Neuron (in vitro differentiated cells): Measurements from ENCODE around the gene OFD1.

ENCODE experiments used
- H2AFZ ChIP-seq: one replicate; pipeline ENCODE4 v1.6.1; 2013; ENCODE audit warnings: low read depth, mild to moderate bottlenecking, inconsistent platforms, low read length, moderate library complexity
- H3K27me3 ChIP-seq: one replicate; pipeline ENCODE4 v1.6.1; 2013; ENCODE audit warnings: low read length; ENCODE audit not compliant: insufficient read depth
- H3K36me3 ChIP-seq: one replicate; pipeline ENCODE4 v1.6.1; 2013; ENCODE audit warnings: low read length; ENCODE audit not compliant: insufficient read depth
- H3K4me1 ChIP-seq: one replicate; pipeline ENCODE4 v1.6.1; 2013; ENCODE audit warnings: low read length; ENCODE audit not compliant: insufficient read depth
- H3K4me3 ChIP-seq: 2 replicates; pipeline ENCODE4 v1.5.1; 2013; ENCODE audit warnings: mild to moderate bottlenecking, low read length, moderate library complexity
- H3K9me3 ChIP-seq: one replicate; pipeline ENCODE4 v1.6.1; 2013; ENCODE audit warnings: low read length

OFD1 gene

DNA sequence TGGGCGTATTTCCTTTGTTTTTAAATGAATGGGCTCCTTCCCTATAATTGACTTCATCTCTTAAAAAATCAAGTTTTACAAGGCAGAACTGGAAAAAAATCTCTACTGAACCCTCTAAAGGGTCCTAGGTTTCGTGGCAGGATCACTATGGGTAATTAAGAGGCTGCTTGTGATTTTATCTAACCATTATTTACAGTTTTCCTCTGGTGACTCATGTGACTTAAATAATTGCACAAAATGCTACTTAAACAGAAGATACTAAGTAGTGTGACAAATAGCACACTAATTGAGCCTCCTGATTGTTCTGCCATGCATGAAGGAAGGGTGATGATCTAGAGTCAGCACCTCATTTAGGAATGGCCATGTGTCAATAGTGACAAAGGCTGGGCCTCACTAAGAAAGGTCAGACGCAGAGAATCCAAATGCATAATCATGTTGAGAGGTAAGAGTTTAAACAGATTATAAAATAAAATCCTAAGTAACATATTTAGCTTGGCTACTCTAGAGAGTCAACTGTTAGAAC lies 35.5 kb downstream of the OFD1 start:
- H3K4me1 ChIP-seq, result peaks cover 4% of the 10 kb centered on the region

DNA sequence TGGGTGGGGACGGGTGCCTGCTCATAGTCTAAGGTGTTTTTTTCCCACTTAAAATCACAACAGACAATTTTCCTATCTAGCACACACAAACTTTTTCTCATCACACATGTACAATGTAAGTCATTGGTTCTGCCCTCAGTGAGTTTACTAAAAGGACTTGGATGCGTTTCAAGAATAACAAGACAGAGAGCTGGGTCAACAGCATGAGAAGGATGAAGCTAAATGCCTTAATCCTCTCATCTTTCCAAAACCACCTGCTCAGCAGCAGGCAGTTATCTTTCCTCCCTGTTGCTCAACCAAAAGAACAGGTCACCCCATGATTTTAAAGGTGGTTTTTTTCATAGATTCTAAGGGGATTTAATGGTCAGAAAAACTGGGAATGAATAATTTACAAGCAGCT lies 40.1 kb downstream of the OFD1 start:
- peaks cover 3% of the 10 kb centered on the region for H3K27me3 ChIP-seq
- H3K4me3 ChIP-seq, result no peak overlapping the region
- H3K9me3 ChIP-seq, result no peaks in the 10 kb centered on the region
- no peak overlapping the region for H2AFZ ChIP-seq
- H3K4me1 ChIP-seq, result peaks cover 4% of the 10 kb centered on the region
- peaks cover 69% of the 10 kb centered on the region for H3K36me3 ChIP-seq

More for the DNA sequence above, 35.5 kb downstream of the OFD1 start:
- peaks cover 3% of the 10 kb centered on the region for H3K27me3 ChIP-seq
- no peak overlapping the region for H2AFZ ChIP-seq
- H3K4me3 ChIP-seq, result no peak overlapping the region
- peaks cover 54% of the 10 kb centered on the region for H3K36me3 ChIP-seq
- H3K9me3 ChIP-seq, result no peaks in the 10 kb centered on the region

DNA sequence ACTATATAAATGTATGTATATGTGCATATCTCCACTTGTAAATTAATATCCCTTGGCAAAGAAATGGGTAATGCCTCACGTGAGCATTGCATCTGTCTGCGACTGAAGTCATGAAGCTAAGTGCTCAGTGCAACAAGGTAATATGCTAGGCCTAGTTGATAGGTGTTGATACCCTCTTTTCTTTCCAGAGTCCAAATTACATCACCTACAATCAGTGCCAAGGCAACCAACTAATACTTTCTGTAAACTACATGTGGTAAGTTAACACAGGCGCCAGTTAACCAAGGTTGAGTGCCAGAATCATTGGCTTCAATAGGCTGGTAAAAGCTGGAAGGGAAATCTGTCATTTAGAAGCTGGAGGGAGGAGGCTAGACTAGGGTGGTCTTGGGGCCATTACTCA lies 41.3 kb downstream of the OFD1 start:
- Histone ChIP-seq H3K9me3 (no peaks in the 10 kb centered on the region), H3K27me3 (peaks cover 3% of the 10 kb centered on the region), H3K4me3 (no peak overlapping the region), H2AFZ (no peak overlapping the region), H3K36me3 (peaks cover 71% of the 10 kb centered on the region), H3K4me1 (peaks cover 4% of the 10 kb centered on the region)

DNA sequence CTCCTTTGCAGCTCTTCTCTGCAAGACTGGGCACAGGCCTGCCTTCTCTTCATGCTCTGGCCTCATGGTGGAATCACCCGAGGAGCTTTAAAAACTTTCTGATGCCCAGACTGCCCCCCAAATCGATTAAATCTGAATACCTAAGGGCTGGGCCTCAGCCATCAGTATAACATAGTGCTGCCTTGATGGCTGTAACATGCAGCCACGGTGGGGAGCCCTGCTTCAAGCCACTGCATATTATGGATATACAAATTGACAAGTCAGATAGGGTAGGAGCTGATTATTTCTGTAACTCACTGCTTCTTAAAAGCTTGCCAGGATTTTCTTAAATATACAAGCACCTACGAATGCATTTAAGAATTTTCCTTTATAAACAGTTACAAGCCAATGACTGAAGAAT lies 41.8 kb downstream of the OFD1 start:
- H2AFZ ChIP-seq, result no peak overlapping the region
- peaks cover 3% of the 10 kb centered on the region for H3K27me3 ChIP-seq
- peaks cover 72% of the 10 kb centered on the region for H3K36me3 ChIP-seq
- H3K4me1 ChIP-seq, result peaks cover 3% of the 10 kb centered on the region
- H3K4me3 ChIP-seq, result no peak overlapping the region
- no peaks in the 10 kb centered on the region for H3K9me3 ChIP-seq

DNA sequence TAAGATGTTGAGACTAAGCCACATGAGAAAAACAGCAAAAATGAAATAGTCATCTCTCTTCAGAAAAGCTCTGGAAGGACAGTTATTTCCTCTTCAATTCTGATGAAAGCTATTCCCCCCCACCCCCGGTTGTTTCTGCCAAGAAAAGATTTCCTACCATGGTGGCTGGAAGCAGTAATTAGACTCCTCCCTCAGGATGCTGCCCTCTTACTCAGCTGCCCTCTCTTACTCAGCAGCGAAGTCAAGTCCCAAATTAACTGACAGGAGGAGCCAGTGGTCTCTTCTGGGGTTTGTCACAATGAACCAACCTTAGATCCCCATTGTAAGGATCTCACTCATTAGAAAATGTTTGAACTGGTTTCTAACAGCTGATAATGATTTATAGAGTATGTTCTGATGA lies 44.4 kb downstream of the OFD1 start:
- peaks cover 73% of the 10 kb centered on the region for H3K36me3 ChIP-seq
- no peaks in the 10 kb centered on the region for H3K9me3 ChIP-seq
- H3K27me3 ChIP-seq, result peaks cover 3% of the 10 kb centered on the region
- no peak overlapping the region for H3K4me3 ChIP-seq
- H3K4me1 ChIP-seq, result no peaks in the 10 kb centered on the region
- H2AFZ ChIP-seq, result no peak overlapping the region

DNA sequence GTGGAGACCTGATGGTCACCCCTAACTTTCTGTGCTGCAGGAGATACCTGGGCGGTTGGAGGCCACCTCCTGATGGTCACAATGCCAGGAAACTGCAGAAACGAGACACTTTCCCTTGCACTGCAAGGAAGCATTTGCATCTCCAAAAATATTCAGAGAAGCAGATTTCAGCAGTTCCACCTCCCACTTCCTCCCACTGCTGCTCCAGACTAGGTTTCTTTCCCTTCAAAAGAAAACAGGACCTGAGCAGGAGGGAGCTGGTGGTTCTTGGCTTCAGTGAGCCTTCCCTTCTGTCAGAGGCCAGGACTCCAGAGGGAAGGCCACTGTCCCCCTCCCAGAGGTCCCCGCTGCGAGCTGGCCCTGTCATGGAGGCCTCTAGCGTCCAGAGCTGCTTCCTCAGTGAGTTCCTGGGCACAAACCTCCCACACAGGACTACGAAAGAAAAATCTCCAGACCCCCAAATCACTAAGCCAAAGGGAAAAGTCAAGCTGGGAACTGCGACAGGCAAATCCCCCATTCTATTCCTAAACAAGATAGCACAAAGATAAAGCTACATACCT lies 46.4 kb downstream of the OFD1 start:
- no peak overlapping the region for H2AFZ ChIP-seq
- H3K9me3 ChIP-seq, result no peaks in the 10 kb centered on the region
- no peaks in the 10 kb centered on the region for H3K27me3 ChIP-seq
- no peak overlapping the region for H3K4me3 ChIP-seq
- no peaks in the 10 kb centered on the region for H3K4me1 ChIP-seq
- peaks cover 65% of the 10 kb centered on the region for H3K36me3 ChIP-seq

DNA sequence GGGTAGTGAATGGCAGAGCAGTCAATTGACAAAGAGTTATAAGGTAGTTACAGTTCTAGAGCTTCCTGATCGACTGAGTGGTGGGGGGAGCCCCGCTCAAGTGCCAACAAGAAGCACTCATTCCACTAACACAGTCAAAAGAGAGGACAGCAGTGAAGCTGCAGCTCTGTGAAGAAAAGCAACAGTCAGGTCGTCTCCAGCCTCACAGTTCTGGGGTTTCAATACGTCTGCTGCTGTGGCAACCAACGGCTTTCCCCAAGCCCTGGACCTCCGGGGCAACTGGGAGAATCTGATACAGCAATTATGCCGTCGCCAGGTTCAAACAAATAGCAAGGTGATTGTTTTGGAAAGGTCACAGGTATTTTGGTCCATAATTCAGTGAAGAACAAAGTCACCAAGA lies 51.5 kb downstream of the OFD1 start:
- Histone ChIP-seq H3K4me1 (peaks cover 5% of the 10 kb centered on the region), H3K36me3 (peaks cover 33% of the 10 kb centered on the region), H3K27me3 (no peaks in the 10 kb centered on the region)

DNA sequence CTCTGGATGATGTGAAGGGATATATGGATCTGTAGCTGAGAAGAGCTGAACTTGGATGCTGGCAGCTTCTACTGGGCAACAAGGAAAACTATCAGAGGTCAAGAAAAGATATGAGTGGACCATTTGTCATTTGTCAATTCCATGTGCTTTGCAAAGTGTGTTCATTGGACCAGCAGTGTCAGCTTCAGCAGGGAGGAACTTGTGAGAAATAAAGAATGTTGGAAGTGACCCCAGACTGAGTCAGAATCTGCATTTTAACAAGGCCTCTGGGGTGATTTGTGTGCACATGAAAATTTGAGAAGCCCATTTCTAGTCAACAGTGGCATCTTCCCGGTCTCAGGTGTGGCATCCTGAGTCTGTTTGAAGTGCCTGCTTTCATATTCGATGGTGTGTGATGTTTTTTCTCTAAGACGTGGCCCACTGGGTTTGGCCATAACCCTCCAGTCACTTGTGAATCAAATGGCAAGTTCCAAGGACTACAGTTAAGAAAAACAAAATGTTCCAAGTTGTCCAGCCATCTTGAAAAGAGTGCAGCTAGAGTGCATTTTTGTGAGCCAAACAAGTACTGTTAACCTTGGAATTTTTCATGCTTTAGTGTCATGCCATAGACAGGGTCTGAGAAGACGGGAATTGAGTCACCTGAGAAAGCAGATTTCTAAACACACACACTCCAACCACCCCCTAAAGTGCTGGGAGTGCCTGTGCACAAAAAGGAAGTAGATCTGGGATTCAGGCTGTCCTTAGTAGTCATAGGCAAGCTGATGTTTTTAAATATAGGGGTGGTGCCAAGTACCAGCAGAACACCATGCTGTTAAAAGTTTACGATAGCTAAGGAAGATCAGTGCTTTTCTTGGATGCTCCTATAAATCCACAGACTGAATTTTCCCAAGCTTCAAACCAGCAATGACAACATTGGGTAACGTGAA lies 55.9 kb downstream of the OFD1 start:
- no peaks in the 10 kb centered on the region for H3K36me3 ChIP-seq
- H3K4me1 ChIP-seq, result peaks cover 12% of the 10 kb centered on the region
- H2AFZ ChIP-seq, result no peak overlapping the region
- no peak overlapping the region for H3K4me3 ChIP-seq
- no peaks in the 10 kb centered on the region for H3K27me3 ChIP-seq
- no peaks in the 10 kb centered on the region for H3K9me3 ChIP-seq

More for the DNA sequence above, 51.5 kb downstream of the OFD1 start:
- no peak overlapping the region for H3K4me3 ChIP-seq
- H3K9me3 ChIP-seq, result no peaks in the 10 kb centered on the region
- no peak overlapping the region for H2AFZ ChIP-seq

DNA sequence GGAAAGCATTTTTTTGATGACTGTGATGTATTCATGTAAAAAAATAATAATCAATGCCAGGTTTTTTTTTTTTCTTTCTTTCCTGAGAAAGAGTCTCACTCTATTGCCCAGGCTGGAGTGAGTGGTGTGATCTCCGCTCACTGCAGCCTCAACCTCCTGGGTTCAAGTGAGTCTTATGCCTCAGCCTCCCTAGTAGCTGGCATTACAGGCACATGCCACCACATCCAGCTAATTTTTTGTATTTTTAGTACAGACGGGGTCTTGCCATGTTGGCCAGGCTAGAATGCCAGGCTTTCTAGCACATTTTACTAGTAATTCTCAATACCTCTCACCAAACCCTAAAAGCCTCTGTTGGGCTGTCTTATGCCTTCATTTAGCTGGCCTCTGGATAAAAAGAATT lies 56.6 kb downstream of the OFD1 start:
- no peaks in the 10 kb centered on the region for H3K36me3 ChIP-seq
- no peak overlapping the region for H3K4me3 ChIP-seq
- H3K9me3 ChIP-seq, result no peaks in the 10 kb centered on the region
- H3K27me3 ChIP-seq, result no peaks in the 10 kb centered on the region
- H3K4me1 ChIP-seq, result peaks cover 12% of the 10 kb centered on the region
- H2AFZ ChIP-seq, result no peak overlapping the region

DNA sequence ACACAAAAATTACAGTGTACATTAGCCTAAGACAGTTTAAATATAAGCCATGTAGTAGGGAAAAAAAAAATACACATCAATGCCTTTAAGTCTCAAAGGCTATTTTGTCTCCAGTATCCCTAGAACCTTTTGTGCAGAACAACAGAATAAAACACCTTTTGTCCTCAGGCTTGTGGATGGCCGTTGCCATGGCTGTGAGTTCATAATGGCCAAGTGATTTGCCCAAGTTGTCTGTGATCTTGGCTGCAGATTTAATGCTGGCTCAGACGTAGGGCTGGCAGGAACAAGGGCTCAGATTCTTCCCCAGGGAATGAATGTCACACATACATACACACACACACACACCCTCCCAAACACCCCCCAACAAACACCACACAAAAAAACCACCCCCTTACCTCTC lies 57.0 kb downstream of the OFD1 start:
- Histone ChIP-seq H2AFZ (no peak overlapping the region), H3K4me3 (no peak overlapping the region), H3K4me1 (peaks cover 12% of the 10 kb centered on the region), H3K9me3 (no peaks in the 10 kb centered on the region), H3K36me3 (peaks cover under 1% of the 10 kb centered on the region), H3K27me3 (no peaks in the 10 kb centered on the region)

DNA sequence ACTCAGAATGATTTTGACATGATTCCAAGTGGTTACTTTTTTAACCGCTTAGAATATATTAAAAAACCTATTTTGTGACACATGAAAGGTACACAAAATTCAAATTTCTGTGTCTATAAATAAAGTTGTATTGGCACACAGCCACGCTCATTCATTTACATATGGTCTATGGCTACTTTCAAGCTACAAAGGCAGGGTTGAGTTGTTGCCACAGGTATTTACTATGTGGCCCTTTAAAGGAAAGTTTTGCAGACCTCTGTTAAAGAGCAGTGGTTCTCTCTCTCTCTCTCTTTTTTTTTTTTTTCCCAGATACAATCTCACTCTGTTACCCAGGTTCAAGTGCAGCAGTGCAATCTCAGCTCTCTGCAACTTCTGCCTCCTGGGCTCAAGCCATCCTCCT lies 59.3 kb downstream of the OFD1 start:
- Histone ChIP-seq H3K36me3 (peaks cover 6% of the 10 kb centered on the region), H3K9me3 (no peaks in the 10 kb centered on the region), H2AFZ (no peak overlapping the region), H3K27me3 (no peaks in the 10 kb centered on the region), H3K4me3 (no peak overlapping the region), H3K4me1 (peaks cover 12% of the 10 kb centered on the region)

DNA sequence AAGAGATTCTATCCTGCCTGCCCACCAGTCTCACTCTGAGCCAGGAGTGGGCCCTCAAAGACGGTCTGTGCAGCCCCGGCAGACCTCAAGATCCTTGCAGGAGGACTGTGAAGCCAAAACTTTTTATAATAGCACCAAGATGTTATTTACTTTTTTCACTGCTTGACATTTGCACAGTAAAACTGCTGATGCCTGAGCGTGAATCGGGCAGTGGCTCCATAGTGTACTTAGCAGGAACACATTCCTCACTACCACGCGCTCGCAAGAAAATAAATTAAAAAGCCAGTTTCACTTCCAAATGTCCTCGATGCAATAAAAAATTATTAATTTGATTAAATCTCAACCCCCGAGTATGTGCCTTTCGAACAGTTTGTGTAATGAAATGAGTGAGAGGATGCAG lies 59.9 kb downstream of the OFD1 start:
- H3K36me3 ChIP-seq, result peaks cover 6% of the 10 kb centered on the region
- peaks cover 12% of the 10 kb centered on the region for H3K4me1 ChIP-seq
- H3K4me3 ChIP-seq, result no peak overlapping the region
- H2AFZ ChIP-seq, result no peak overlapping the region
- no peaks in the 10 kb centered on the region for H3K27me3 ChIP-seq
- H3K9me3 ChIP-seq, result no peaks in the 10 kb centered on the region

DNA sequence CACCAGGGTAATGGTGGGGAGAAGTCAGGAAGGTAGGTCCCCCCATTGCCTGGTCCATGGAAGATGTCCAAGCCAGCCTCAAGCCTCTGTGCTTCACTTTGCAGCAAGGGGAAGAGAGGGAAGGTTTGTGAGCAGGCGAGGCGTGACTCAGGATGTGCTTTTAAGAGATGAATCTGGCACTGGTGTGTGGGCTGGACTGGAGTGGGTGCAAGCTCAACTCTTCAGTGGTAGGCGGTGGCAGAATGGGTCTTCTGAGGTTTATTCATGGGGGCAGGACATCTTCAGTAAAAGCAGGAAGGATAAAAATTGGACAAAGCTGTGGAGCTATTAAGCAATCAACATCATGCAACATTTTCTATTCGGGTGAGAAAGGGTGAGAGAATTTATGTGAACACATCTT lies 63.0 kb downstream of the OFD1 start:
- no peaks in the 10 kb centered on the region for H3K27me3 ChIP-seq
- H2AFZ ChIP-seq, result no peak overlapping the region
- no peak overlapping the region for H3K4me3 ChIP-seq
- H3K4me1 ChIP-seq, result no peaks in the 10 kb centered on the region
- peaks cover 6% of the 10 kb centered on the region for H3K36me3 ChIP-seq
- H3K9me3 ChIP-seq, result peaks cover 6% of the 10 kb centered on the region
